HepG2 (cell line): Measurements from ENCODE around the gene CENPP.

Experiments
- HOXA3 ChIP-seq: sonication (generic); formaldehyde crosslinking; IDR thresholded peaks from 2 replicates; pipeline ENCODE4 v1.5.0; 2020; ENCODE audit warnings: missing genetic modification reagents
- POLR2A ChIP-seq, 2 experiments: IDR thresholded peaks; 2 replicates each; pipeline ENCODE4 v1.6.1; 2011; ENCODE audit warnings: low read depth in 2 of 2, low read length in 2 of 2, mild to moderate bottlenecking in 1 of 2, moderate library complexity in 1 of 2; ENCODE audit not compliant: insufficient read depth in 1 of 2
- ZNF550 ChIP-seq: sonication (generic); formaldehyde crosslinking; IDR thresholded peaks from 2 replicates; pipeline ENCODE4 v1.4.0; 2020; ENCODE audit warnings: mild to moderate bottlenecking, missing genetic modification reagents, borderline replicate concordance
- TF ChIP-seq, protein P1 (sequence below), 2 experiments: IDR thresholded peaks; 2 replicates each; pipeline ENCODE4 v1.6.1; 2011 to 2012; ENCODE audit warnings: low read length in 2 of 2, borderline replicate concordance in 1 of 2, low read depth in 1 of 2, mild to moderate bottlenecking in 1 of 2, moderate library complexity in 1 of 2
- TF ChIP-seq, protein P2 (sequence below): sonication (generic); formaldehyde crosslinking; conservative IDR thresholded peaks from 2 replicates; pipeline ENCODE4 v1.4.0; 2020; ENCODE audit warnings: missing genetic modification reagents
- TF ChIP-seq, protein P3 (sequence below): IDR thresholded peaks from 2 replicates; pipeline ENCODE4 v1.4.0; 2020; ENCODE audit warnings: mild to moderate bottlenecking, missing genetic modification reagents

DNA sequence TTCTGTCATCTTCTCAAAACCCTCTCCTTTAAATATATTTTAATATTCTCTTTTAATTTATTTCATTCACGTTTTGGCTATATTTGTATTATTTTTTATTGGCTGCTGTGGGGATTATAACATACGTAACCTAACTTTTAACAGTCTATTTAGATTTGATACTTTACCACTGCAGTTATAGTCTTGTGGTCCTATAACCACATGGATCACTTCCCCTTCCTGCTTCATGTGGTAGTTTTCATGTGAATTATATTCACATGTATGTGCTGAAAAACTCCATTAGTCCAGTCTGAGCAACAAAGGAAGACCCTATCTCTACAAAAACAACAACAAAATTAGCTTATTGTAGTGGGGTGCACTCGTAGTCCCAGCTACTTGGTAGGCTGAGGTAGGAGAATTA is 34.3 kb downstream of the CENPP start:
- TF ChIP-seq POLR2A (IDR thresholded peaks at IDR 0.05; ENCODE audit: insufficient read depth in 1 of 2, low read depth in 2 of 2, low read length in 2 of 2) (no peak), HOXA3 (CRISPR knock-in tag) (no peak), ZNF550 (CRISPR knock-in tag) (no peak)
- TF ChIP-seq, protein P1, sequence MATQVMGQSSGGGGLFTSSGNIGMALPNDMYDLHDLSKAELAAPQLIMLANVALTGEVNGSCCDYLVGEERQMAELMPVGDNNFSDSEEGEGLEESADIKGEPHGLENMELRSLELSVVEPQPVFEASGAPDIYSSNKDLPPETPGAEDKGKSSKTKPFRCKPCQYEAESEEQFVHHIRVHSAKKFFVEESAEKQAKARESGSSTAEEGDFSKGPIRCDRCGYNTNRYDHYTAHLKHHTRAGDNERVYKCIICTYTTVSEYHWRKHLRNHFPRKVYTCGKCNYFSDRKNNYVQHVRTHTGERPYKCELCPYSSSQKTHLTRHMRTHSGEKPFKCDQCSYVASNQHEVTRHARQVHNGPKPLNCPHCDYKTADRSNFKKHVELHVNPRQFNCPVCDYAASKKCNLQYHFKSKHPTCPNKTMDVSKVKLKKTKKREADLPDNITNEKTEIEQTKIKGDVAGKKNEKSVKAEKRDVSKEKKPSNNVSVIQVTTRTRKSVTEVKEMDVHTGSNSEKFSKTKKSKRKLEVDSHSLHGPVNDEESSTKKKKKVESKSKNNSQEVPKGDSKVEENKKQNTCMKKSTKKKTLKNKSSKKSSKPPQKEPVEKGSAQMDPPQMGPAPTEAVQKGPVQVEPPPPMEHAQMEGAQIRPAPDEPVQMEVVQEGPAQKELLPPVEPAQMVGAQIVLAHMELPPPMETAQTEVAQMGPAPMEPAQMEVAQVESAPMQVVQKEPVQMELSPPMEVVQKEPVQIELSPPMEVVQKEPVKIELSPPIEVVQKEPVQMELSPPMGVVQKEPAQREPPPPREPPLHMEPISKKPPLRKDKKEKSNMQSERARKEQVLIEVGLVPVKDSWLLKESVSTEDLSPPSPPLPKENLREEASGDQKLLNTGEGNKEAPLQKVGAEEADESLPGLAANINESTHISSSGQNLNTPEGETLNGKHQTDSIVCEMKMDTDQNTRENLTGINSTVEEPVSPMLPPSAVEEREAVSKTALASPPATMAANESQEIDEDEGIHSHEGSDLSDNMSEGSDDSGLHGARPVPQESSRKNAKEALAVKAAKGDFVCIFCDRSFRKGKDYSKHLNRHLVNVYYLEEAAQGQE (IDR thresholded peaks at IDR 0.05; ENCODE audit: borderline replicate concordance in 1 of 2, low read depth in 1 of 2, low read length in 2 of 2), result no peak
- TF ChIP-seq, protein P2, sequence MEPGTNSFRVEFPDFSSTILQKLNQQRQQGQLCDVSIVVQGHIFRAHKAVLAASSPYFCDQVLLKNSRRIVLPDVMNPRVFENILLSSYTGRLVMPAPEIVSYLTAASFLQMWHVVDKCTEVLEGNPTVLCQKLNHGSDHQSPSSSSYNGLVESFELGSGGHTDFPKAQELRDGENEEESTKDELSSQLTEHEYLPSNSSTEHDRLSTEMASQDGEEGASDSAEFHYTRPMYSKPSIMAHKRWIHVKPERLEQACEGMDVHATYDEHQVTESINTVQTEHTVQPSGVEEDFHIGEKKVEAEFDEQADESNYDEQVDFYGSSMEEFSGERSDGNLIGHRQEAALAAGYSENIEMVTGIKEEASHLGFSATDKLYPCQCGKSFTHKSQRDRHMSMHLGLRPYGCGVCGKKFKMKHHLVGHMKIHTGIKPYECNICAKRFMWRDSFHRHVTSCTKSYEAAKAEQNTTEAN (CRISPR knock-in tag), result no peak
- TF ChIP-seq, protein P3, sequence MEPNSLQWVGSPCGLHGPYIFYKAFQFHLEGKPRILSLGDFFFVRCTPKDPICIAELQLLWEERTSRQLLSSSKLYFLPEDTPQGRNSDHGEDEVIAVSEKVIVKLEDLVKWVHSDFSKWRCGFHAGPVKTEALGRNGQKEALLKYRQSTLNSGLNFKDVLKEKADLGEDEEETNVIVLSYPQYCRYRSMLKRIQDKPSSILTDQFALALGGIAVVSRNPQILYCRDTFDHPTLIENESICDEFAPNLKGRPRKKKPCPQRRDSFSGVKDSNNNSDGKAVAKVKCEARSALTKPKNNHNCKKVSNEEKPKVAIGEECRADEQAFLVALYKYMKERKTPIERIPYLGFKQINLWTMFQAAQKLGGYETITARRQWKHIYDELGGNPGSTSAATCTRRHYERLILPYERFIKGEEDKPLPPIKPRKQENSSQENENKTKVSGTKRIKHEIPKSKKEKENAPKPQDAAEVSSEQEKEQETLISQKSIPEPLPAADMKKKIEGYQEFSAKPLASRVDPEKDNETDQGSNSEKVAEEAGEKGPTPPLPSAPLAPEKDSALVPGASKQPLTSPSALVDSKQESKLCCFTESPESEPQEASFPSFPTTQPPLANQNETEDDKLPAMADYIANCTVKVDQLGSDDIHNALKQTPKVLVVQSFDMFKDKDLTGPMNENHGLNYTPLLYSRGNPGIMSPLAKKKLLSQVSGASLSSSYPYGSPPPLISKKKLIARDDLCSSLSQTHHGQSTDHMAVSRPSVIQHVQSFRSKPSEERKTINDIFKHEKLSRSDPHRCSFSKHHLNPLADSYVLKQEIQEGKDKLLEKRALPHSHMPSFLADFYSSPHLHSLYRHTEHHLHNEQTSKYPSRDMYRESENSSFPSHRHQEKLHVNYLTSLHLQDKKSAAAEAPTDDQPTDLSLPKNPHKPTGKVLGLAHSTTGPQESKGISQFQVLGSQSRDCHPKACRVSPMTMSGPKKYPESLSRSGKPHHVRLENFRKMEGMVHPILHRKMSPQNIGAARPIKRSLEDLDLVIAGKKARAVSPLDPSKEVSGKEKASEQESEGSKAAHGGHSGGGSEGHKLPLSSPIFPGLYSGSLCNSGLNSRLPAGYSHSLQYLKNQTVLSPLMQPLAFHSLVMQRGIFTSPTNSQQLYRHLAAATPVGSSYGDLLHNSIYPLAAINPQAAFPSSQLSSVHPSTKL (CRISPR knock-in tag), result no peak
